C4-2B (cell line): ENCODE data around the gene RHOD.

Source experiments
- H3K27ac ChIP-seq: fragments of 450-650 bp; 2 replicates; pipeline ENCODE4 v1.5.1; 2017
- CTCF ChIP-seq: fragments of 450-650 bp; conservative IDR thresholded peaks from 2 replicates; pipeline ENCODE4 v1.5.1; 2017; ENCODE audit warnings: mild to moderate bottlenecking
- ZFX ChIP-seq: fragments of 450-650 bp; IDR thresholded peaks from 2 replicates; pipeline ENCODE4 v1.6.1; 2017

The RHOD gene

GRCh38 chr11:67048515-67049130 lies 8.0 kb upstream of the RHOD start:
- TF ChIP-seq CTCF (no peak), ZFX (no peak)
- H3K27ac ChIP-seq, result no peak overlapping the region

GRCh38 chr11:67050139-67050538 lies 6.5 kb upstream of the RHOD start:
- no peak overlapping the region for H3K27ac ChIP-seq
- no peak for TF ChIP-seq CTCF
- TF ChIP-seq ZFX, result no peak

GRCh38 chr11:67051180-67051893 lies 5.3 kb upstream of the RHOD start:
- H3K27ac ChIP-seq, result no peak overlapping the region
- TF ChIP-seq ZFX (no peak), CTCF (no peak)

DNA sequence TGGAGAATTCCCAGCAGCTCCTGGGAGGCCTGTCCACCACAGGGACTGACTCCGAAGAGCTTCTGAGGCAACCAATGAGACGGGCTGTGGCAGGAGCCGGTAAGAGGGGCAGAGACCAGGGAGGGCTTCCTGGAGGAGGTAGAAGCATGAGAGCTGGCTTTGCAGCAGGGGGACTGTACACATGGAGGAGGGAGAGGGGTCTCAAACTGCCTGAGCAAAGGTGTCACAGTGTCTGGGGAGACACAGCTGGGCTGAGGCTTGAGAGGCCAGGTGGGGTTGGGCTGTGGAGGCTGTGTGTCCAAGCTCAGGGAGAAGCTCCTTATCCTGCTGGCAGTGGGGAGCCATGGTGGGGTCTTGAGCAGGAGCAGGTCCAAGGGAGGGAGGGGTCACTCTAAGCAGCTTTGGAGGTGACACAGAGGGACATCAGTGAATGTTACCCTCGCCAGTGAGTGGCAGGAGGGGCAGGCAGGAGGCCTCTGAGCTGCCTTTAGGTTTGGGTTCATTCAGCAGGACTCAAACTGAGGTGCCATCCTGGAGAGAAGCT lies 4.6 kb upstream of the RHOD start:
- no peak overlapping the region for H3K27ac ChIP-seq
- TF ChIP-seq ZFX (no peak), CTCF (no peak)

GRCh38 chr11:67052891-67053290 lies 3.8 kb upstream of the RHOD start:
- TF ChIP-seq CTCF (no peak), ZFX (no peak)
- no peak overlapping the region for H3K27ac ChIP-seq

GRCh38 chr11:67053896-67054329 lies 2.7 kb upstream of the RHOD start:
- peak overlapping the region; percentile 80 for H3K27ac ChIP-seq
- TF ChIP-seq CTCF, result peak; percentile 91
- no peak for TF ChIP-seq ZFX

GRCh38 chr11:67054346-67054835 lies 2.3 kb upstream of the RHOD start:
- TF ChIP-seq CTCF, result no peak
- H3K27ac ChIP-seq, result peak overlapping the region; percentile 80
